Mesangial cell (primary cell): ENCODE results near the gene PLD6. TPM values are rescaled to one million over a fixed set of nuclear protein-coding genes. Genes with fewer than 3 reads are reported as not detected.

Experiments
- total RNA-seq: library from RNA; depleted of rRNA; stranded (reverse); fragments of >200 nt; gene quantifications from 2 replicates; pipeline ENCODE4 v1.2.3, GENCODE V29; 2015

The PLD6 gene, protein sequence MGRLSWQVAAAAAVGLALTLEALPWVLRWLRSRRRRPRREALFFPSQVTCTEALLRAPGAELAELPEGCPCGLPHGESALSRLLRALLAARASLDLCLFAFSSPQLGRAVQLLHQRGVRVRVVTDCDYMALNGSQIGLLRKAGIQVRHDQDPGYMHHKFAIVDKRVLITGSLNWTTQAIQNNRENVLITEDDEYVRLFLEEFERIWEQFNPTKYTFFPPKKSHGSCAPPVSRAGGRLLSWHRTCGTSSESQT
- total RNA-seq, result 2.6 and 2.8 TPM in 2 replicates

DNA sequence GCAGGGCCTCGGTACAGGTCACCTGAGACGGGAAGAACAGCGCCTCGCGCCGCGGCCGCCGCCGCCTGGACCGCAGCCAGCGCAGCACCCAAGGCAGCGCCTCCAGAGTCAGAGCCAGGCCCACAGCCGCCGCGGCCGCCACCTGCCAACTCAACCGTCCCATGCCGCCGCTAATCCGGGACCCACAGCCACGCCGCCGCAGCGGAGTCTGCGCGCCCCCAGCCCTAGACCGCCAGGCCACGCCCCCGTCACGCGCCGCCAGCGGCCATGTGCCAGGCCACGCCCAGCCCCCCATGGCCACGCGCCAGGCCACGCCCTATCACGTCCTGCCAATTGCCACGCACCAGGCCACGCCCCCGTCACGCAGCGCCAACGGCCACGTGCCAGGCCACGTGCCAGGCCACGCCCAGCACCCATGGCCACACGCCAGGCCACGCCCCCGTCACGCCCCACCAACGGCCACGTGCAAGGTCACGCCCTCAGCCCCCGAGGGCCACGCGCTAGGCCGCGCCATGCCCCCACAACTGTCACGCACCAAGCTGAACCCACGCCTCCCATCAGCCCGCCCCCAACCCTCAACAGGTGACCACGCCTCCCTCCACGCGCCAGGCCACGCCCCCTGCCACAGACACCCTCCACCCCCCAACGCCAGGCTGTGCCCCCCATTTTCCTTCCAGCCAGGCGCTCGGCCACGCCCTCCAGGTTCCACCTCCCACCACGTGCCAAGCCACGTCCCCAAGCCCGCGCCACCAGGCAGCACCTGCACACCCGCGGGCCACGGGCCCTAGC is at the start of gene PLD6:
Gene PLD6, minus strand, starts transcription at position 210 of the 789 bp plus-strand sequence. Its CDS starts 47 bp downstream, at position 163.

DNA sequence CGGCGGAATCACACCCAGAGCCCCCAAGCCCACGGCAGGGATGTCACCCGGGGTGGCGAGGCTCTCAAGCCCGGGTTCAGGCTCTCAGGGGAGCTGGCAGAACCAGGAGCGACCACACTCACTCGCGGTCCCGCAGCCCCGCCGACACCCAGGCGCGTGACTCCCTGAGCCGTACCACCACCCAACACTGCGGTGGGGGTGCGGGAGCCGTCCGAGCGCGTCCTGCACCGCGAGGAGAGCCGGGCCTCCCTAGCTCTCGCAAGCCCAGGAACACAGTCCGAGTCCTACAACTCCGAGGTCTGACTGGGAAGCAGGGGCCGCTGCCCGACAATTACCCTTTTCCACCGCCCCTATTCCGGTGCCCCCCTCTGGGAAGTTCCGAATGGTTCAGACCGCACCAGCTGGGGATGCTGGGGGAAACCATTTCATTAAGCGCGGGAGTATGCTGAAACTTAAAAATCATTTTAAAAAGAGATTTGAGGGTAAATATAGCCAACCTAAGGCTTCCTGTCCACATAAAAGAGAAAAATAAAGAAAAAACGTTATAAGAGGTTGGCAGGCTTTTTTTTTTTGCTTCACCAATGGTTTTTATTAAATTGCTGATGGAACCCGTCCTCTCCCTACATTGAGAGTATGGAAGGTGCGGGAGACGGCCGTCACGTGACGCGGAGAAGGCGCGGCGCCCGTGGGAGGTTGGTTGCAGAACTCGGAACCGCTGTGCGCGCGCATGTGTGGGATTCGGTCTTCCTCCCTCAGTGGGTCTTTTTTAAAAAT is 31.1 kb upstream of the PLD6 start, which contains the start of gene FLCN:
Gene FLCN, minus strand, starts transcription at position 143 of the 774 bp plus-strand sequence. CDS start 9,031 bp downstream, outside the sequence.

Other genes with a start within 250 kb of the PLD6 start
- not detected in 2 replicates for gene TNFRSF13B, start 234.2 kb downstream of the PLD6 start, total RNA-seq
- gene MPRIP, start 163.9 kb downstream of the PLD6 start, total RNA-seq, result 90.8 and 123 TPM in 2 replicates
- gene FLCN, start 30.8 kb upstream of the PLD6 start, total RNA-seq, result 25.7 and 37.9 TPM in 2 replicates
- gene COPS3, start 74.9 kb upstream of the PLD6 start, total RNA-seq, result 43.5 and 134 TPM in 2 replicates
- gene NT5M, start 97.0 kb upstream of the PLD6 start, total RNA-seq, result 3.6 and 6.2 TPM in 2 replicates